GM23338 (cell line): Measurements from ENCODE around the gene C11orf24. TPM values are rescaled to one million over a fixed set of nuclear protein-coding genes. Genes with fewer than 3 reads are reported as not detected.

Experiments
- ATAC-seq: fragments of 200-7000 bp; cut with Tn5 transposase; 3 replicates; pipeline ENCODE4 v1.9.1; 2020
- DNase-seq: peaks from one replicate; pipeline ENCODE4 v3.0.0-alpha.2; 2015; ENCODE audit warnings: low spot score
- H2AFZ ChIP-seq: fragments of 200-600 bp; sonication (generic); 2 replicates; pipeline ENCODE4 v1.8.0; 2016; ENCODE audit warnings: antibody characterized with exemption, mild to moderate bottlenecking, moderate library complexity
- H3F3A ChIP-seq: fragments of 200-600 bp; sonication (generic); replicated peaks from 2 replicates; pipeline ENCODE4 v1.8.0; 2017; ENCODE audit warnings: antibody characterized with exemption, mixed run types, low read depth
- H3K27ac ChIP-seq: fragments of 200-600 bp; sonication (generic); 2 replicates; pipeline ENCODE4 v1.6.1; 2016; ENCODE audit warnings: low read depth
- H3K27me3 ChIP-seq: fragments of 200-600 bp; sonication (generic); 2 replicates; pipeline ENCODE4 v1.8.0; 2016; ENCODE audit warnings: mild to moderate bottlenecking, mixed run types, moderate library complexity; ENCODE audit not compliant: insufficient read depth
- H3K36me3 ChIP-seq: fragments of 200-600 bp; sonication (generic); 2 replicates; pipeline ENCODE4 v1.8.0; 2016; ENCODE audit warnings: mild to moderate bottlenecking; ENCODE audit not compliant: insufficient read depth
- H3K4me1 ChIP-seq: fragments of 200-600 bp; sonication (generic); 2 replicates; pipeline ENCODE4 v1.8.0; 2016; ENCODE audit warnings: mild to moderate bottlenecking, moderate library complexity; ENCODE audit not compliant: insufficient read depth
- H3K4me2 ChIP-seq: fragments of 200-600 bp; sonication (generic); 2 replicates; pipeline ENCODE4 v1.7.1; 2017; ENCODE audit warnings: mixed run types
- H3K4me3 ChIP-seq: fragments of 200-600 bp; sonication (generic); 2 replicates; pipeline ENCODE4 v1.6.1; 2016; ENCODE audit warnings: mixed run types
- H3K79me2 ChIP-seq: fragments of 200-600 bp; sonication (generic); replicated peaks from 2 replicates; pipeline ENCODE4 v1.8.0; 2017; ENCODE audit warnings: mild to moderate bottlenecking; ENCODE audit not compliant: insufficient read depth
- H3K9me2 ChIP-seq: fragments of 200-600 bp; sonication (generic); 2 replicates; pipeline ENCODE4 v1.8.0; 2017; ENCODE audit not compliant: insufficient read depth
- H4K20me1 ChIP-seq: fragments of 200-600 bp; sonication (generic); replicated peaks from 2 replicates; pipeline ENCODE4 v1.8.0; 2017; ENCODE audit warnings: mild to moderate bottlenecking; ENCODE audit not compliant: insufficient read depth
- H3K27ac Mint-ChIP-seq: 2 replicates; pipeline ENCODE4 v1.8.0; 2020; ENCODE audit warnings: inconsistent platforms, mild to moderate bottlenecking, moderate library complexity, mixed read lengths
- H3K27me3 Mint-ChIP-seq: 3 replicates; pipeline ENCODE4 v1.8.0; 2022; ENCODE audit warnings: low read depth, mild to moderate bottlenecking, moderate library complexity, mixed read lengths, inconsistent platforms; ENCODE audit not compliant: insufficient read depth, poor library complexity
- H3K36me3 Mint-ChIP-seq: 3 replicates; pipeline ENCODE4 v1.8.0; 2021; ENCODE audit warnings: low read depth, mild to moderate bottlenecking, inconsistent platforms, moderate library complexity, mixed read lengths
- H3K4me1 Mint-ChIP-seq: 3 replicates; pipeline ENCODE4 v1.8.0; 2020; ENCODE audit warnings: mild to moderate bottlenecking, inconsistent platforms, mixed read lengths
- H3K4me3 Mint-ChIP-seq: 3 replicates; pipeline ENCODE4 v1.8.0; 2021; ENCODE audit warnings: moderate library complexity, mild to moderate bottlenecking, inconsistent platforms, mixed read lengths
- H3K9me3 Mint-ChIP-seq: 3 replicates; pipeline ENCODE4 v1.8.0; 2020; ENCODE audit warnings: moderate library complexity, mild to moderate bottlenecking, inconsistent platforms, mixed read lengths
- CREB1 ChIP-seq: fragments of 250-450 bp; sonication (Bioruptor Pico); IDR thresholded peaks from 2 replicates; pipeline ENCODE4 v1.5.0; 2020; ENCODE audit warnings: low read depth, mild to moderate bottlenecking, moderate library complexity
- CTCF ChIP-seq, 2 experiments: fragments of 200-600 bp in 1 of 2; sonication (generic) in 1 of 2; conservative IDR thresholded peaks; 2 replicates each; pipeline versions ENCODE4 v1.5.1 to v1.6.1; 2016 to 2017; ENCODE audit warnings: antibody characterized with exemption in 2 of 2, low read depth in 2 of 2, mild to moderate bottlenecking in 2 of 2, moderate library complexity in 1 of 2
- ETS1 ChIP-seq: IDR thresholded peaks from 2 replicates; pipeline ENCODE4 v1.6.1; 2016; ENCODE audit warnings: antibody characterized with exemption
- EZH2 ChIP-seq: fragments of 200-600 bp; sonication (generic); IDR thresholded peaks from one replicate; pipeline ENCODE4 v1.8.0; 2017; ENCODE audit warnings: antibody characterized with exemption, mild to moderate bottlenecking, low read depth; ENCODE audit not compliant: unreplicated experiment
- EZH2phosphoT487 ChIP-seq: fragments of 200-600 bp; sonication (generic); IDR thresholded peaks from one replicate; pipeline ENCODE4 v1.8.1; 2018; ENCODE audit warnings: antibody characterized with exemption; ENCODE audit not compliant: unreplicated experiment
- JUNB ChIP-seq: IDR thresholded peaks from one replicate; pipeline ENCODE4 v1.6.1; 2016; ENCODE audit warnings: antibody characterized with exemption; ENCODE audit not compliant: unreplicated experiment
- NANOG ChIP-seq: IDR thresholded peaks from 2 replicates; pipeline ENCODE4 v1.6.1; 2016; ENCODE audit warnings: antibody characterized with exemption, borderline replicate concordance
- POLR2AphosphoS5 ChIP-seq: IDR thresholded peaks from 2 replicates; pipeline ENCODE4 v1.6.1; 2016; ENCODE audit warnings: antibody characterized with exemption, low read depth
- REST ChIP-seq: IDR thresholded peaks from one replicate; pipeline ENCODE4 v1.6.1; 2018; ENCODE audit warnings: antibody characterized with exemption; ENCODE audit not compliant: unreplicated experiment
- STAT1 ChIP-seq: IDR thresholded peaks from one replicate; pipeline ENCODE4 v1.6.1; 2016; ENCODE audit warnings: antibody characterized with exemption; ENCODE audit not compliant: unreplicated experiment
- ZNF114 ChIP-seq: fragments of 250-450 bp; sonication (Bioruptor Pico); IDR thresholded peaks from 2 replicates; pipeline ENCODE4 v1.5.0; 2020; ENCODE audit warnings: mild to moderate bottlenecking, moderate library complexity
- ZNF331 ChIP-seq: fragments of 250-450 bp; sonication (Bioruptor Pico); IDR thresholded peaks from 2 replicates; pipeline ENCODE4 v1.5.0; 2020; ENCODE audit warnings: low read depth, mild to moderate bottlenecking, moderate library complexity
- ZNF462 ChIP-seq: fragments of 250-450 bp; sonication (Bioruptor Pico); IDR thresholded peaks from 2 replicates; pipeline ENCODE4 v1.5.0; 2020; ENCODE audit warnings: mild to moderate bottlenecking, moderate library complexity
- polyA plus RNA-seq: library from polyadenylated mRNA; unstranded; fragments of >200 nt; fragmentation: Nextera tagmentation; extraction: Ambion mirVana; gene quantifications from 2 replicates; pipeline ENCODE4 v1.2.1, GENCODE V29; 2016
- total RNA-seq: library from RNA; depleted of rRNA; stranded (reverse); fragments of >200 nt; shearing (Covaris generic); gene quantifications from 2 replicates; pipeline ENCODE4 v1.2.3, GENCODE V29; 2014

C11orf24 gene
- total and polyA plus RNA-seq, 2 experiments from 2014 or later = 49.8 to 57.5 TPM

GRCh38 chr11:68261006-68261405 lies 10.8 kb downstream of the C11orf24 start:
- Mint-ChIP-seq H3K4me3 (no peak overlapping the region), H3K9me3 (no peaks in the 10 kb centered on the region), H3K4me1 (peaks cover 8% of the 10 kb centered on the region), H3K27me3 (peaks cover 7% of the 10 kb centered on the region), H3K36me3 (peaks cover 41% of the 10 kb centered on the region), H3K27ac (no peak overlapping the region)
- H3K36me3 ChIP-seq = peaks cover 9% of the 10 kb centered on the region; the same call in 1 of the 2 replicates
- H3K4me1 ChIP-seq = peaks cover 5% of the 10 kb centered on the region; the same call in 1 of the 2 replicates
- ATAC-seq (no peak), DNase-seq (no peak)
- no peaks in the 10 kb centered on the region for H3K79me2 ChIP-seq
- no peaks in the 10 kb centered on the region for H4K20me1 ChIP-seq
- no peaks in the 10 kb centered on the region for H3F3A ChIP-seq
- H3K27ac ChIP-seq = no peak overlapping the region
- H3K4me3 ChIP-seq = no peak overlapping the region
- no peaks in the 10 kb centered on the region for H3K27me3 ChIP-seq
- H3K4me2 ChIP-seq = no peak overlapping the region
- TF ChIP-seq REST (no peak), CTCF (conservative IDR thresholded peaks at IDR 0.05; ENCODE audit: low read depth in 2 of 2) (no peak), EZH2phosphoT487 (no peak), ZNF331 (no peak), STAT1 (no peak), ZNF114 (no peak), EZH2 (no peak), NANOG (no peak), JUNB (no peak), ETS1 (no peak), POLR2AphosphoS5 (no peak), ZNF462 (CRISPR knock-in tag) (no peak), CREB1 (CRISPR knock-in tag) (no peak)
- no peaks in the 10 kb centered on the region for H3K9me2 ChIP-seq
- no peak overlapping the region for H2AFZ ChIP-seq
